ENCODE results near the gene MYB.

MYB gene

GRCh38 chr6:135165031-135165430 is 16.1 kb upstream of the MYB start:
- DNase-seq = no peak

- no peak for DNase-seq
Measured at GRCh38 chr6:135166515-135166914, 14.6 kb upstream of the MYB start.

- no peak for DNase-seq
Measured at GRCh38 chr6:135167617-135168016, 13.5 kb upstream of the MYB start.

GRCh38 chr6:135168766-135169165 is 12.3 kb upstream of the MYB start:
- DNase-seq = no peak

GRCh38 chr6:135170238-135170637 is 10.9 kb upstream of the MYB start:
- DNase-seq = no peak

GRCh38 chr6:135170849-135171248 is 10.3 kb upstream of the MYB start:
- no peak for DNase-seq

- DNase-seq = no peak
Measured at GRCh38 chr6:135173242-135173988, 7.7 kb upstream of the MYB start.

GRCh38 chr6:135173989-135174484 is 7.1 kb upstream of the MYB start:
- DNase-seq = no peak

- no peak for DNase-seq
Measured at GRCh38 chr6:135176058-135176457, 5.0 kb upstream of the MYB start.

- no peak for DNase-seq
Measured at GRCh38 chr6:135176464-135176863, 4.6 kb upstream of the MYB start.

- DNase-seq = no peak
Measured at GRCh38 chr6:135179372-135179771, 1.7 kb upstream of the MYB start.

GRCh38 chr6:135179920-135180541 is 1.1 kb upstream of the MYB start:
- no peak for DNase-seq

- DNase-seq = peak; percentile 47 to 53
Measured at GRCh38 chr6:135181333-135182070, 394 bp downstream of the MYB start.

GRCh38 chr6:135182071-135183001 is 1.2 kb downstream of the MYB start:
- DNase-seq = peak; percentile 53 to 69

GRCh38 chr6:135183002-135183531 is 2.0 kb downstream of the MYB start:
- DNase-seq = peak in 1 of 2 experiments; percentile 32

- peak; percentile 39 to 66 for DNase-seq
Measured at GRCh38 chr6:135183532-135184440, 2.7 kb downstream of the MYB start.

- peak in 1 of 2 experiments; percentile 36 for DNase-seq
Measured at GRCh38 chr6:135185483-135185882, 4.4 kb downstream of the MYB start.

- no peak for DNase-seq
Measured at GRCh38 chr6:135186255-135186654, 5.1 kb downstream of the MYB start.

- no peak for DNase-seq
Measured at GRCh38 chr6:135187372-135187771, 6.3 kb downstream of the MYB start.

GRCh38 chr6:135188718-135189117 is 7.6 kb downstream of the MYB start:
- DNase-seq = no peak

GRCh38 chr6:135189344-135189743 is 8.2 kb downstream of the MYB start:
- no peak for DNase-seq

Data from NCI-H524 (cell line).